ENCODE results near the gene RAI1.

The RAI1 gene

GRCh38 chr17:17730250-17730935 is 49.1 kb downstream of the RAI1 start:
- DNase-seq (ENCODE audit: low read depth in 2 of 2): no peak

DNA sequence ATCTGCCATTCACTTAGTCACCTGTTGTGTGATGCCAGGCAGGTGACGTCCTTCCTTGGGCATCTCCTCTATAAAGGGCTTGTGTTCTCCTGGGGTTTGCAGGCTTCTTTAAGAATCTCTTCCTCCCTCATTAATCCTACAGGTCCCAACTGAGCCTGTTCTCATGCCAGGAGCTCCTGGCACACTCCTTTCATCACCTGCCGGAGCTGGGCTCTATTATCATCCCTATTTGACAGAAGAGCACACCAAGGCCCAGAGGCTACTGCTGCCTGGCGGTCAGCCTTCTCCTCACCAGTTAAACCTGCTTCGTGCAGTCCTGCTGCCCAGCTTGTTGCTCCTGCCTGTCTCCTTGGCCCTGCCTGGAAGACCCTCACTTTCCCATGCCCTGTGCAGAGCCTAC is 51.2 kb downstream of the RAI1 start:
- DNase-seq (ENCODE audit: low read depth in 2 of 2): no peak

- DNase-seq (ENCODE audit: low read depth in 2 of 2): no peak
Observed at GRCh38 chr17:17732892-17733670, 51.8 kb downstream of the RAI1 start.

DNA sequence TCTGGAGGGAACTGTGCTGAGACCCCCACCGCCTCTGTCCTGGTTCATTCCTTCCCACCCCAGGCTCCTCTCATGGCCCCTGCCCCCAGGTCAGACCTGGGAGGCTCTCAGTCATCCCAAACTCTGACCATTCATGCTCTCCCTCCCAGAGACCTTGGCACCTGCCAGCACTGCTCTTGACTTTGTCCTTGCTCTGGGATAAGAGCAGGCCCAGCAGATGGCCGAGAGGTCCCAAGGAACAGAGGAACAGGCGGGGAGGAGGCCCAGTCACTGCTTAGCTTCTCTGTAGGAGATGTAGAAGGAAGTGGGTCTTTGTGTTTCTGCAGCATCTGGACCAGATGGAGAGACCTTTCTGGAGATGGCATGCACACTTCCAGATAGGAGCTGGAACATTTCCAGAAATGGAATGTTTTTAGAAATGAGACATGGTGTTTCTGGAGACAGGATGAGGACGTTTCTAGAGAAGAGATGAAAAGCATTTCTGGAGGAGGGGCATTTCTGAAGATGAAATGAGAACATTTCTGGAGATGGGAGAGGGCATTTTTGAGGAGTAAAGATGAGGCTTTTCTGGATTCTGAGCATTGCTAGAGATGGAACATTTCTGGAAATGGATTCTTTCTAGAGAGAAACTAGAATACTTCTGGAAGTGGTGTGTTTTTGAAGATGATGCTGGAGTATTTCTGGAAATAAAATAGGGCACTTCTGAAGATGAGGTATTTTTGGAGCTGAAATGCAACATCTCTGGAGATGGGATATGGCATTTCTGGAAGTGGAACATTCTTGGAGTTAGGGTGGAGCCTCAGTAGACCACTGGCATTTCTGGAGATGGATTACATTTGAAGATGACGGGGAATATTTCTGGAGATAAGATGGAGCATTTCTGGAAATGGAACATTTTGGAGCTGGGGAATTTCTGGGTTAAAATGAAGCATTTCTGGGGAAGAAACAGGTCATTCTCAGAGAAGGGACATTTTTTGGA is 55.2 kb downstream of the RAI1 start:
- no peak for DNase-seq (ENCODE audit: low read depth in 2 of 2)

- no peak for DNase-seq (ENCODE audit: low read depth in 2 of 2)
Observed at GRCh38 chr17:17737961-17738894, 57.0 kb downstream of the RAI1 start.

- no peak for DNase-seq (ENCODE audit: low read depth in 2 of 2)
Observed at GRCh38 chr17:17738901-17739300, 57.6 kb downstream of the RAI1 start.

DNA sequence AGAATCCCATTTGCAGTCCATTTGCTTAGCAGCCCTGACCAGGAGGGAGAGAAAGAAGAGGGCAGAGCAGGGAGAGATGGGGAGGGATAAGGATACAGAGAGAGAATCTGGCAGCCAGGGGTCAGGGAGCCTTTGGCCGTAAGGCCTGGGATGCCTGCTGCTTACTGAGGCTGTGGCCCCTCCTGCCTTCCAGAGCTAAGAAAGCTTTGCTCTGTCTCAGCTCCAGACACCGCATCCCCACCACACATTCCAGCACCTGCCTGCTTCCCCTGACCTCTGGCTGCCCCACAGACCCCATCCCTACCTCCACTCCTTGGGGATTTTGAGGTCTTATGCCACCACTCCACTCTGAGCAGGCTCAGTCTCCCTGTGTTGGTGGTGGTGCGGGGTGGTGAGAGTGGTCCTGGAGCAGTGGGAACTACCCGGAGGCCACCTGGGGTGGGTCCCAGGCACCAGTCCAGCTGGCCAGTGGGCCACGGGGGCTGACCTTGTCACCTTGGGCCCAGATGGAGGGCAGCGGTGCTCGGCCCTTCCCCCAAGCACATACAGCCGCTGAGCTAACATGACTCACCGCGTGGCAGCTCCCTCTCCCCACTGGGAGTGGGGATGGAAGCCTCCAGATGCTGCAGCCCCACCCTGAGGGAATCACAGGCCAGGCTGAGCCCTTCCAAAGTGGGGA is 58.3 kb downstream of the RAI1 start:
- DNase-seq (ENCODE audit: low read depth in 2 of 2): no peak

DNA sequence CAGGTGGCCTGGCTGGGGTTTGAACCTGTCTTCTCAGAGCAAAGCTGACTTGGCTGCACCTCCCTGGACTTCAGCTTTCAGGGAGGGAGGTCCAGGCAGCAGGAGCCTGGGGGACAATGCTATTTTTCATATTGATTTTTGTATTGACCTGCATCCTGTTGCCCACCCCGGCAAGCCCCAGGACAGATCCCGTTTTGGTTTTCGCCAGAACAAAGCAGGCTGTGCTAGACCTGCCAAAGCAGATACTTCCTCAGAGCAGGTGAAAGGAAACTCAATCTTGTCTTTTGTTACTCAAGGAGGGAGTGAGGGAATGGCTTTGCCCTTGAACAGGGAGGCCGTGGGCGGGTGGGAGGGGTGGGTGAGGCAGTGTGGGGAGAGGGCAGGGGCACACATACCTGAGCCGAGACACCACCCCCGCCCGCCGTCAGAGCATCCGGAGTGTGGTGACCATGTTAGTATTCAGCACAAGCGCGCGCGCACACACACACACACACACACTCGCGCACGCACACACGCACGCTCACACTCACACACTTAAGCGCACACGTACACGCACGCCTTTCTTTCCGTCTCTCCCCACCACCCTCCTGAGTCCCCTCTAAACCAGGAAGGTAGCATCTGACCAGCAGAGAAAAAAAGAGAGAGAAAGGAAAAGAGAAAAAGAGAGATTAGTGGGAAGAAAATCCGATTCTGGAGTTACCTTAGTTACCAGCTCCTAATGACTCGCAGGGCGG is 59.5 kb downstream of the RAI1 start:
- no peak for DNase-seq (ENCODE audit: low read depth in 2 of 2)

DNA sequence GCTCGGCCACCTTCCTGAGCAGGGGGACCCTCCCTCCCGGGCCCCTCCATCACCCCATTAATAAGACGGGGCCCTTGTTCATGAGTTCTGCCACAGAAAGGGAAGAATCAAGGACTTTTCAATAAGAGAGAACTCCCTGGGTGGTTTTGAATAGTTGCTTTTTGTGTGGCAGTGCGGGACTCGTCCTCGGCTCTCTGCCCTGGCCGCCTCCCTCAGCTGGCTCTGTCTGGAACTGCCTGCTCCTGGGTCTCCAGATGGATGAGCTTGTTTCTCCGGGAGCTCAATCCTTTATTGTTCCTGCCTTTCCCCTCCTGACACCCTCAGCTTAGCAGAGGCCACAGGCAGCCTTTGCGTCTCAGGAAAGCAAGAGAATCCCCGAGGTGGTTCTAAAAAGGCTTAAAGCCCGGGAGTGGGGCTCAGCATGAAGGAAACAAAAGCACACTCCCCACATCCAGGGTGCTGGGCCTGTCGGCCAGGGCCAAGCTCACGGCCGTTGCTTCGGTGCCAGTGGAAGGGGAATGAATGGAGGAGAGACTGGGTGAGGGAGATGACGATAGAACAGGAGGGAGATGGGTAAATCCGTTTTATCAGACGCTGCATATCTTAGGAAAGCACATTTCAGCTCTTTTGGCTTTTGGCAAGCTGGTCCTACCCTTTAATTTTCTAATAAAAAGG is 60.2 kb downstream of the RAI1 start:
- no peak for DNase-seq (ENCODE audit: low read depth in 2 of 2)

- DNase-seq (ENCODE audit: low read depth in 2 of 2): no peak
Observed at GRCh38 chr17:17742133-17742621, 60.9 kb downstream of the RAI1 start.

DNA sequence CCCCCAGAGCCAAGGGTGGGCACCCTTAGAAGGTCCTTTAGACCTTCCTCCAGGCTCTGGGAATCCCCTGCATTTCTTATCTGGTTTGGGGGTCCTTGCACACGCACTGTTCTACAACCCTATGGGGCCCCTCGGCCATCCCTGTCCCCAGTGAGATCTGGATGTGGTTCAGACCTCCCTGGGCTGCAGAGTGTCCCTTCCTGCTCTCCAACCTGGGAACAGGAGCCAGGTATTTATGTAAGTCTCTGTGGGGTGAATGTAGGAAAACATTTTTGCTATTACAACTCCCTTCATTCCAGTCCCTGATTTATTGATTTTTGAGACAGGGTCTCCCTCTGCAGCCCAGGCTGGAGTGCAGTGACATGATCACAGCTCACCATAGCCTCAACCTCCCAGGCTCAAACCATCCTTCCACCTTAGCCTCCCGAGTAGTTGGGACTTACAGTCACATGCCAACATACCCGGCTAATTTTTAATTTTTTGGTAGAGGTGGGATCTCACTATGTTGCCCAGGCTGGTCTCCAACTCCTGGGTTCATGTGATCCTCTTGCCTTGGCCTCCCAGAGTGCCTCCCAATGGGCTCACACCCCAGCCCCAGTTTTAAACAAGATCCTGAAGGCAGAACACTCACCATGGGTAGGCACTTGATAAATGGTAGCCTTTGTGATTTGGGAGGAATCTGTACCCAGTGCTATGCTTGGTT is 61.6 kb downstream of the RAI1 start:
- DNase-seq (ENCODE audit: low read depth in 2 of 2): no peak

DNA sequence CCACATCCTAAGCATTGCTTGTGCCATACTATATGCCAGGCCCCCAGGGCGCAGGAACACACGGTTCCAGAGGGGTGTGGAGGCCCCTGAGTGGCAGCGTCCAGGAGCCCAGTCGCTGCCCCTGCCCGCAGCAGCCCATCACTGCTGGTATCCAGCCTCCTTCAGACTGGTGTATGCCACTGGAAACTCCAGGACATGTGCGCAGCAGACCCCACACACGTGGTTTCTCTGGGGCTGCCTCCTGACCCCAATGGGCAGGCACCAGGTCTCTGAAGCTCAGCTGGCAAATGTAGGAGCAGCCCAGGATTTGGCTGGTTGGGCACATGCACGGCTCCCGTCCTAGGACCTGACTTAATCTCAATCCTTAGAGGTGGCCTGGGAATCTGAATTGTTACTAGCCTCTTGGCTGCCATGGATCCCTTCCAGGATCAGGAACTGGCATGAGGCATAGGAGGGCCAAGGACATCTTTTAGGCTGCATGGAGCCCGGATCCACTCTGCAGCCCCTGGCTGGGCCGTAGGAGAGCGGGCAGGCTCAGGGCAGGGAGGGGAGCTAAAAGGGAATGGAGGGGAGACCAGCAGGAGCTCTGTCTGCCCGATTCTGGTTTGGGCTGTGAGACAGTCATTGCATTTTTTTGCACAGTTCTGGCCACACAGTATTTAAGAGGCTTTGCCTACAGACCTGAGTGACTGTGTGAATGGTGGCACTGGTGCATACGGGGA is 62.3 kb downstream of the RAI1 start:
- no peak for DNase-seq (ENCODE audit: low read depth in 2 of 2)

GRCh38 chr17:17744116-17744515 is 62.9 kb downstream of the RAI1 start:
- no peak for DNase-seq (ENCODE audit: low read depth in 2 of 2)

DNA sequence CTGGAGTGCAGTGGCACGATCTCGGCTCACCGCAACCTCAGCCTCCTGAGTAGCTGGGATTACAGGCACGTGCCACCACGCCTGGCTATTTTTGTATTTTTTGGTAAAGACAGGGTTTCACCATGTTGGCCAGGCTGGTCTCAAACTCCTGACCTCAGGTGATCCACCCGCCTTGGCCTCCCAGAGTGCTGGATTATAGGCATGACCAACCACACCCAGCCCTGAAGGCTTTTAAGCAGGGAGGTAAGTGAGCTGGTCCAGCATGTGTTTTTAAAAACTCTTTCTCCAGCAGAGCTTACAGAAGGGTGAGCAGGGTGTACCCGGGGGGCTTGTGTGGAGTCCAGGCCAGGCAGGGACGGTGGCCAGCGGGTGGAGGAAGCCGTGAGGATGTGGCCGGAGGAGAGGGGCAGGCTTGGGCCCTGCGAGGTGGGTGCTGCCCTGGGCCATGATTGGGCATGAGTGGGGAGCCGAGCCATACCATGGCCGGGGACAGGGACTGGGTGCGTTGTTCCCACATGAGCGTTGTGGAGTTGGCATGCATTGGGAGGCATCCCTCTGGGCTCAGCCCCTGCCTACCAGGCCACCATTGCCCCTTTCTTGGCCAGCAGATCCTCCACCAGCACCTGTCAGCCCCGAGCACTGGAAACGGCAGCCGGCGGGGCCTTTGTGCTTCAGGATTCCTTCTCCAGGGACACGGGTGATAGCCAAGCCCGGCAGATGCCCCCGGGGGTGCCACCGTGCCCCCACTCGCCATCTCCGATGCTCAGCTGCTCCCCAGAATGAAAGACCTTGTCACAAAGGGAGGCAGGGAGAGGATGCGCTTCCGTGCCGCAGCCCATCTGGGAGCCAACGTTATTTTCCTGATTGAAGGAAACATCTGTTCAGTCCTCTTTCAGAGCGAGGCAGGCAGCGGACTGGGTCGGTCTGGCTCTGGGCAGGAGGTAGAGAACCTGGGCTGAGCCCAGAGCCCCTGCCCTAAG is 64.5 kb downstream of the RAI1 start:
- no peak for DNase-seq (ENCODE audit: low read depth in 2 of 2)

DNA sequence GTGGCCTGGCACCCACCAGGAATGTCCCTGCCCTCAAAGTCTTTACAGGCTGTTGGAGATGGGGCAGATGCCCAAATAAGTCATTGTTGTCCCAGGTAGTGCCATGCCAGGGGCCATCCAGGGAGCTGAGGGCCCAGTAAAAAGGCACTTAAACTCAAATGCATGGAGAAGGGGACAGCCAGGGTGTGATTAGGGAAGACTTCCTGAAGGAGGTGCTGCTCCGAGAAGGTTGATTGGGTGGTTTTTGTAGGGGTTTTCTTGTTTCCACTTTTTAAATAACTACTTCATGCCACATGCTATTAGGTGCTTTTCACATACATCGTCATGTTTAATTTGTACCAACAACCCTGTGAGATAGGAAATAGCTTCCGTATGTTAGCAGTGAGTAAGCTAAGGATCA is 66.9 kb downstream of the RAI1 start:
- no peak for DNase-seq (ENCODE audit: low read depth in 2 of 2)

GRCh38 chr17:17748604-17749003 is 67.3 kb downstream of the RAI1 start:
- no peak for DNase-seq (ENCODE audit: low read depth in 2 of 2)
